HEK293 (cell line): Measurements from ENCODE around the gene MAGEB3.

Source experiments
- CTCF ChIA-PET: fragments of 350-600 bp; formaldehyde crosslinking; extraction: SDS; loops from one replicate; lab custom pipeline; 2021; ENCODE audit warnings: antibody characterized with exemption; lab: Yijun Ruan, JAX
- POLR2A ChIA-PET: fragments of 300-600 bp; formaldehyde crosslinking; extraction: SDS; loops from one replicate; lab custom pipeline; 2020; ENCODE audit warnings: antibody characterized with exemption, inconsistent platforms; lab: Yijun Ruan, JAX
- H3K27ac ChIP-seq: fragments of 200-500 bp; sonication (Bioruptor generic); 2 replicates; pipeline ENCODE4 v1.5.1; 2014; ENCODE audit warnings: low read depth, low read length, control low read depth, inconsistent platforms; ENCODE audit errors: extremely low read depth
- H3K36me3 ChIP-seq, 2 experiments: fragments of 200-500 bp in 1 of 2; sonication (Bioruptor generic) in 1 of 2; 1 replicate in 1 of 2; 2 replicates in 1 of 2; pipeline ENCODE4 v1.5.1; 2014 to 2017; ENCODE audit warnings: inconsistent platforms in 2 of 2, low read length in 2 of 2; ENCODE audit not compliant: control insufficient read depth in 2 of 2, insufficient read depth in 1 of 2
- H3K4me1 ChIP-seq: fragments of 200-500 bp; sonication (Bioruptor generic); 2 replicates; pipeline ENCODE4 v1.5.1; 2014; ENCODE audit warnings: mild to moderate bottlenecking, low read length, inconsistent platforms; ENCODE audit not compliant: control insufficient read depth, insufficient read depth
- H3K4me3 ChIP-seq: 2 replicates; pipeline ENCODE4 v1.5.1; 2011; ENCODE audit warnings: low read depth, mild to moderate bottlenecking, control low read depth, low read length, moderate library complexity
- H3K9me3 ChIP-seq: fragments of 200-500 bp; sonication (Bioruptor generic); 2 replicates; pipeline ENCODE4 v1.5.1; 2014; ENCODE audit warnings: low read depth, low read length, inconsistent platforms; ENCODE audit not compliant: control insufficient read depth, insufficient read depth
- EGR2 ChIP-seq: fragments of 450-650 bp; formaldehyde crosslinking; IDR thresholded peaks from 2 replicates; pipeline ENCODE4 v1.5.1; 2016; ENCODE audit warnings: low read depth, missing biosample characterization, missing genetic modification characterization
- GLIS1 ChIP-seq: fragments of 450-650 bp; formaldehyde crosslinking; IDR thresholded peaks from 2 replicates; pipeline ENCODE4 v1.5.1; 2016; ENCODE audit warnings: missing biosample characterization, missing genetic modification characterization
- ZNF138 ChIP-seq: fragments of 450-650 bp; formaldehyde crosslinking; IDR thresholded peaks from 2 replicates; pipeline ENCODE4 v1.5.1; 2016; ENCODE audit warnings: missing biosample characterization, missing genetic modification characterization, borderline replicate concordance
- ZNF221 ChIP-seq: fragments of 450-650 bp; formaldehyde crosslinking; IDR thresholded peaks from 2 replicates; pipeline ENCODE4 v1.5.1; 2017; ENCODE audit warnings: missing biosample characterization, missing genetic modification characterization, borderline replicate concordance
- ZNF248 ChIP-seq: fragments of 450-650 bp; formaldehyde crosslinking; IDR thresholded peaks from 2 replicates; pipeline ENCODE4 v1.5.1; 2017; ENCODE audit warnings: missing biosample characterization, missing genetic modification characterization
- ZNF324 ChIP-seq: fragments of 450-650 bp; formaldehyde crosslinking; IDR thresholded peaks from 2 replicates; pipeline ENCODE4 v1.5.1; 2016; ENCODE audit warnings: missing biosample characterization, missing genetic modification characterization
- ZNF341 ChIP-seq: fragments of 450-650 bp; formaldehyde crosslinking; IDR thresholded peaks from 2 replicates; pipeline ENCODE4; 2016; ENCODE audit warnings: low read depth, missing biosample characterization, missing genetic modification characterization
- ZNF423 ChIP-seq: fragments of 450-650 bp; formaldehyde crosslinking; IDR thresholded peaks from 2 replicates; pipeline ENCODE4 v1.5.1; 2016; ENCODE audit warnings: missing biosample characterization, missing genetic modification characterization
- ZNF529 ChIP-seq: fragments of 450-650 bp; formaldehyde crosslinking; IDR thresholded peaks from 2 replicates; pipeline ENCODE4 v1.5.1; 2017; ENCODE audit warnings: missing genetic modification characterization, missing biosample characterization; ENCODE audit not compliant: insufficient replicate concordance
- ZNF585B ChIP-seq: fragments of 450-650 bp; formaldehyde crosslinking; IDR thresholded peaks from 2 replicates; pipeline ENCODE4 v1.5.1; 2016; ENCODE audit warnings: missing biosample characterization, missing genetic modification characterization
- ZNF670 ChIP-seq: fragments of 450-650 bp; formaldehyde crosslinking; IDR thresholded peaks from 2 replicates; pipeline ENCODE4 v1.5.1; 2016; ENCODE audit warnings: missing biosample characterization, missing genetic modification characterization, low read depth
- ZNF76 ChIP-seq: fragments of 450-650 bp; formaldehyde crosslinking; IDR thresholded peaks from 2 replicates; pipeline ENCODE4; 2016; ENCODE audit warnings: low read depth, missing biosample characterization, missing genetic modification characterization, borderline replicate concordance
- ZNF768 ChIP-seq: fragments of 450-650 bp; formaldehyde crosslinking; IDR thresholded peaks from 2 replicates; pipeline ENCODE4 v1.5.1; 2018; ENCODE audit warnings: missing biosample characterization, mild to moderate bottlenecking, missing genetic modification characterization
- ZNF830 ChIP-seq: fragments of 450-650 bp; IDR thresholded peaks from 2 replicates; pipeline ENCODE4 v1.5.0; 2018; ENCODE audit warnings: missing biosample characterization, missing genetic modification characterization, low read depth, mild to moderate bottlenecking, moderate library complexity
- TF ChIP-seq, protein P1 (sequence below): fragments of 450-650 bp; formaldehyde crosslinking; IDR thresholded peaks from 2 replicates; pipeline ENCODE4 v1.5.1; 2017; ENCODE audit warnings: missing biosample characterization, mild to moderate bottlenecking, missing genetic modification characterization, moderate library complexity
- TF ChIP-seq, protein P2 (sequence below): fragments of 450-650 bp; formaldehyde crosslinking; conservative IDR thresholded peaks from 2 replicates; pipeline ENCODE4 v1.5.1; 2016; ENCODE audit warnings: low read depth, missing biosample characterization, missing genetic modification characterization
- TF ChIP-seq, protein P3 (sequence below): fragments of 450-650 bp; formaldehyde crosslinking; IDR thresholded peaks from 2 replicates; pipeline ENCODE4 v1.5.1; 2016; ENCODE audit warnings: missing biosample characterization, missing genetic modification characterization

Gene MAGEB3

DNA sequence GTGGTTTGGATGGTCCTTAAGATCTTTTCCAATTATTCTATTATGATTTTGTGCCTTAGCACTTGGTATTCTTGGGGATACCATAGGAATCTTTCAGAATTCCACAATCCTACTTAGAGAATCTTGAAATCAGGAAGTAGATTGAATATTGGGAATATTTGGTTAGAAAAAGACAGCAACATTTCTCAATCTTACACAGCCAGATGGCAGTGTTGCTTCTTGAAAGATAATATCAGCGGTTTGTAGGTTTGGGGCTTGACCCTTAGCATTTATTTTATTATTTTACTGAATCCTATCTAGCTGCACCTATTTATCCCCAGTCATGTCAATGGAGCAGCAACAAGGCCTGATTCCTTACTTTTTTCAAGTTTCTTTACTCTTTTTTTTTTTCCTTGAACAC, 45.0 kb downstream of the MAGEB3 start (continued):
- TF ChIP-seq EGR2 (tag by site-specific recombination) (no peak), ZNF529 (no peak), ZNF324 (no peak)

DNA sequence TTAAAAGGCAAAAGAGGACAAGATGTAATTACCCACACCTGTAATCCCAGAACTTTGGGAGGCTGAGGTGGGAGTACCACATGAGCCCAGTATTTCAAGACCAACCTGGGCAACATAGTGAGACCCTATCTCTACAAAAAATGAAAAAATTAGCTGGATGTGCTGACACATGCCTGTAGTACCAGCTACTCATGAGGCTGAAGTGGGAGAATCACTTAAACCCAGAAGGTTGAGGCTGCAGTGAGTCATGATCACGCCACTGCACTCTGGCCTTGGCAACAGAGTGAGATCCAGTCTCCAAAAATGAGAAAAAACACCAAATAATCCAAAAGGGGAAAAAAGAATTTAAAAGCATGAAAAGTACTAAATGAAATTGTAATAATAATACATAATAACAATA, 47.9 kb downstream of the MAGEB3 start:
- Histone ChIP-seq H3K36me3 (no peaks in the 10 kb centered on the region), H3K4me3 (no peak overlapping the region), H3K4me1 (no peaks in the 10 kb centered on the region), H3K27ac (no peak overlapping the region), H3K9me3 (no peaks in the 10 kb centered on the region)
- CTCF ChIA-PET = interaction anchor here (0.7 kb wide), 1 partner anchor 13 kb away, joined by 4 read pairs; no protein-coding TSS in a partner anchor
- POLR2A ChIA-PET = no interaction called here
- TF ChIP-seq ZNF221 (tag by site-specific recombination) (no peak), GLIS1 (tag by site-specific recombination) (no peak), ZNF670 (tag by site-specific recombination) (no peak), ZNF138 (tag by site-specific recombination) (no peak), ZNF423 (tag by site-specific recombination) (no peak), ZNF76 (tag by site-specific recombination) (no peak), ZNF830 (tag by site-specific recombination) (no peak), ZNF248 (no peak), ZNF768 (tag by site-specific recombination) (no peak), ZNF341 (tag by site-specific recombination) (no peak), ZNF585B (tag by site-specific recombination) (no peak)
- TF ChIP-seq, protein P1, sequence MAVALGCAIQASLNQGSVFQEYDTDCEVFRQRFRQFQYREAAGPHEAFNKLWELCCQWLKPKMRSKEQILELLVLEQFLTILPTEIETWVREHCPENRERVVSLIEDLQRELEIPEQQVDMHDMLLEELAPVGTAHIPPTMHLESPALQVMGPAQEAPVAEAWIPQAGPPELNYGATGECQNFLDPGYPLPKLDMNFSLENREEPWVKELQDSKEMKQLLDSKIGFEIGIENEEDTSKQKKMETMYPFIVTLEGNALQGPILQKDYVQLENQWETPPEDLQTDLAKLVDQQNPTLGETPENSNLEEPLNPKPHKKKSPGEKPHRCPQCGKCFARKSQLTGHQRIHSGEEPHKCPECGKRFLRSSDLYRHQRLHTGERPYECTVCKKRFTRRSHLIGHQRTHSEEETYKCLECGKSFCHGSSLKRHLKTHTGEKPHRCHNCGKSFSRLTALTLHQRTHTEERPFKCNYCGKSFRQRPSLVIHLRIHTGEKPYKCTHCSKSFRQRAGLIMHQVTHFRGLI (tag by site-specific recombination) = no peak
- TF ChIP-seq, protein P2, sequence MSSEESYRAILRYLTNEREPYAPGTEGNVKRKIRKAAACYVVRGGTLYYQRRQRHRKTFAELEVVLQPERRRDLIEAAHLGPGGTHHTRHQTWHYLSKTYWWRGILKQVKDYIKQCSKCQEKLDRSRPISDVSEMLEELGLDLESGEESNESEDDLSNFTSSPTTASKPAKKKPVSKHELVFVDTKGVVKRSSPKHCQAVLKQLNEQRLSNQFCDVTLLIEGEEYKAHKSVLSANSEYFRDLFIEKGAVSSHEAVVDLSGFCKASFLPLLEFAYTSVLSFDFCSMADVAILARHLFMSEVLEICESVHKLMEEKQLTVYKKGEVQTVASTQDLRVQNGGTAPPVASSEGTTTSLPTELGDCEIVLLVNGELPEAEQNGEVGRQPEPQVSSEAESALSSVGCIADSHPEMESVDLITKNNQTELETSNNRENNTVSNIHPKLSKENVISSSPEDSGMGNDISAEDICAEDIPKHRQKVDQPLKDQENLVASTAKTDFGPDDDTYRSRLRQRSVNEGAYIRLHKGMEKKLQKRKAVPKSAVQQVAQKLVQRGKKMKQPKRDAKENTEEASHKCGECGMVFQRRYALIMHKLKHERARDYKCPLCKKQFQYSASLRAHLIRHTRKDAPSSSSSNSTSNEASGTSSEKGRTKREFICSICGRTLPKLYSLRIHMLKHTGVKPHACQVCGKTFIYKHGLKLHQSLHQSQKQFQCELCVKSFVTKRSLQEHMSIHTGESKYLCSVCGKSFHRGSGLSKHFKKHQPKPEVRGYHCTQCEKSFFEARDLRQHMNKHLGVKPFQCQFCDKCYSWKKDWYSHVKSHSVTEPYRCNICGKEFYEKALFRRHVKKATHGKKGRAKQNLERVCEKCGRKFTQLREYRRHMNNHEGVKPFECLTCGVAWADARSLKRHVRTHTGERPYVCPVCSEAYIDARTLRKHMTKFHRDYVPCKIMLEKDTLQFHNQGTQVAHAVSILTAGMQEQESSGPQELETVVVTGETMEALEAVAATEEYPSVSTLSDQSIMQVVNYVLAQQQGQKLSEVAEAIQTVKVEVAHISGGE (tag by site-specific recombination) = no peak
- TF ChIP-seq, protein P3, sequence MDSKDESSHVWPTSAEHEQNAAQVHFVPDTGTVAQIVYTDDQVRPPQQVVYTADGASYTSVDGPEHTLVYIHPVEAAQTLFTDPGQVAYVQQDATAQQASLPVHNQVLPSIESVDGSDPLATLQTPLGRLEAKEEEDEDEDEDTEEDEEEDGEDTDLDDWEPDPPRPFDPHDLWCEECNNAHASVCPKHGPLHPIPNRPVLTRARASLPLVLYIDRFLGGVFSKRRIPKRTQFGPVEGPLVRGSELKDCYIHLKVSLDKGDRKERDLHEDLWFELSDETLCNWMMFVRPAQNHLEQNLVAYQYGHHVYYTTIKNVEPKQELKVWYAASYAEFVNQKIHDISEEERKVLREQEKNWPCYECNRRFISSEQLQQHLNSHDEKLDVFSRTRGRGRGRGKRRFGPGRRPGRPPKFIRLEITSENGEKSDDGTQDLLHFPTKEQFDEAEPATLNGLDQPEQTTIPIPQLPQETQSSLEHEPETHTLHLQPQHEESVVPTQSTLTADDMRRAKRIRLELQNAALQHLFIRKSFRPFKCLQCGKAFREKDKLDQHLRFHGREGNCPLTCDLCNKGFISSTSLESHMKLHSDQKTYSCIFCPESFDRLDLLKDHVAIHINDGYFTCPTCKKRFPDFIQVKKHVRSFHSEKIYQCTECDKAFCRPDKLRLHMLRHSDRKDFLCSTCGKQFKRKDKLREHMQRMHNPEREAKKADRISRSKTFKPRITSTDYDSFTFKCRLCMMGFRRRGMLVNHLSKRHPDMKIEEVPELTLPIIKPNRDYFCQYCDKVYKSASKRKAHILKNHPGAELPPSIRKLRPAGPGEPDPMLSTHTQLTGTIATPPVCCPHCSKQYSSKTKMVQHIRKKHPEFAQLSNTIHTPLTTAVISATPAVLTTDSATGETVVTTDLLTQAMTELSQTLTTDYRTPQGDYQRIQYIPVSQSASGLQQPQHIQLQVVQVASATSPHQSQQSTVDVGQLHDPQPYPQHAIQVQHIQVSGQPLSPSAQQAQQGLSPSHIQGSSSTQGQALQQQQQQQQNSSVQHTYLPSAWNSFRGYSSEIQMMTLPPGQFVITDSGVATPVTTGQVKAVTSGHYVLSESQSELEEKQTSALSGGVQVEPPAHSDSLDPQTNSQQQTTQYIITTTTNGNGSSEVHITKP = no peak
